AML-193 (cell line): ENCODE data around the gene SNRPD2.
"Not testable (repeated sequence)": the region's sequence is repeated elsewhere in the genome, so short reads cannot be mapped to it uniquely, and the experiment has no call there.

Experiments used
- DNase-seq, 2 experiments: peaks; one replicate each; lab custom pipeline; 2025; lab: John Stamatoyannopoulos, UW

Gene SNRPD2

DNA sequence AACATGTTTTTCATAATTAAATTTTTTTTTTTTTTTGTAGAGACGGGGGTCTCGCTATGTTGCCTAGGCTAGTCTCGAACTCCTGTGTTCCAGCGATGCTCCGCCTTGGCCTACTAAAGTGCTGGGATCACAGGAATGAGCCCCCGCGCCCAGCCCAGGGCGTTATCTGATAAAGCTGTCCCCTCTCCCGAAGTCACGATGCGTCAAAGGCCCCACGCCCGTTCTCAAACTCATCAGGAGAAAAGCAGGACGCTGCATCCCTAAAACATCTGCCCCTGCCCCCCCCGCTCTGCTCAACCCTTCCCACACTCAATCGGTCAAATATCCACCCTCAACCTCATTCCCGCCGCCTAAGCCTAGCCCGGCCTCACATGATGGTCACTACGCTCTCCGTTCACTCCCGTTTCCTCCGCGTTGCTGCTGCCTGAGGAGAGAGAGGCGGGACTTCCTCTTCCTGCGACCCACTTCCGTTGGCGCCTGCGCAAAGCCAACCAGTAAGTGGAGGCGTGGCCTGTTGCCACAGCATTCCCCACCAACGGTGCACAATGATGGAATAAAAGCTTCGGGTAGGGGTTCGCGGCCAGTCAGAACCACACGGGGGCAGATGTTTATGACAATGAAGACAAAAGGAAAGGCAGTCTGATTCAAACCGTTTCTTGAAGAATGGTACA, at the start of gene SNRPD2:
SNRPD2 (minus strand) TSS at position 438 of the 671 bp plus-strand sequence; CDS start at position 373, 65 bp downstream.
- peak; percentile 88 to 90 for DNase-seq

DNA sequence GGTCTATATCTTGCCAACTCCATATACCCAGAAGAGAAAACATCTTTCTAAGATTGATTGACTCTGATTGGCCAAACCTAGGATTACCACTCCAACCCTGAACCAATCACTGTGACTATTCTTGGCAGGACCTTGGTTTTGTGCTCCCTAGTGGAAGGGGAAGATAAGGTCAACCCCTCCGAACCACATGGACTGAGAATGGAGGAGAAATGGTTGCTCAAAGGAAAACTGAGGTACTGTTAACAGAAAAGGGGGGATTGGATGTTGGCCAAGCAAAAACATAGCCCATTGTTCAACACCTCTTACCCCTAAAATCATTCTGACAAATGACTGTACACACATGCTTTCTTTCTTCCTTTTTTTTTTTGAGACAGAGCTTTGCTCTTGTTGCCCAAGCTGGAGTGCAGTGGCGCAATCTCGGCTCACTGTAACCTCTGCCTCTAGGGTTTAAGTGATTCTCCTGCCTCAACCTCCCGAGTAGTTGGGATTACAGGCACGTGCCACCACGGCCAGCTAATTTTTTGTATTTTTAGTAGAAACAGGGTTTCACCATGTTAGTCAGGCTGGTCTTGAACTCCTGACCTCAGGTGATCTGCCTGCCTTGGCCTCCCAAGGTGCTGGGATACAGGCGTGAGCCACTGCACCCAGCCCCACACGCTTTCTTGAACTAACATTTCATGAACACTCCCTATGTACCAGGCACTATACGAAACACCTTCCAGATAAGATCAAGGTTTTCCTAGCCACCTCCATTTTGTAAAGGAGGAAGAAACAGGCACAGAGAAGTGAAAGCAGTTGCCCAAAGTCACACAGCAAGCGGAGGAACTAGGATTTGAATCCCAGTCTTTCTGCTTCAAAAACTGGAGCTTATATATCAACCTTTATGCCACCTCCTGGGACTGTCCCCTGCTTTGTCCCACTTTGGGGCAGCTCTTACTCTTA, 48.0 kb upstream of the SNRPD2 start:
- DNase-seq = peak; percentile 63 to 66

DNA sequence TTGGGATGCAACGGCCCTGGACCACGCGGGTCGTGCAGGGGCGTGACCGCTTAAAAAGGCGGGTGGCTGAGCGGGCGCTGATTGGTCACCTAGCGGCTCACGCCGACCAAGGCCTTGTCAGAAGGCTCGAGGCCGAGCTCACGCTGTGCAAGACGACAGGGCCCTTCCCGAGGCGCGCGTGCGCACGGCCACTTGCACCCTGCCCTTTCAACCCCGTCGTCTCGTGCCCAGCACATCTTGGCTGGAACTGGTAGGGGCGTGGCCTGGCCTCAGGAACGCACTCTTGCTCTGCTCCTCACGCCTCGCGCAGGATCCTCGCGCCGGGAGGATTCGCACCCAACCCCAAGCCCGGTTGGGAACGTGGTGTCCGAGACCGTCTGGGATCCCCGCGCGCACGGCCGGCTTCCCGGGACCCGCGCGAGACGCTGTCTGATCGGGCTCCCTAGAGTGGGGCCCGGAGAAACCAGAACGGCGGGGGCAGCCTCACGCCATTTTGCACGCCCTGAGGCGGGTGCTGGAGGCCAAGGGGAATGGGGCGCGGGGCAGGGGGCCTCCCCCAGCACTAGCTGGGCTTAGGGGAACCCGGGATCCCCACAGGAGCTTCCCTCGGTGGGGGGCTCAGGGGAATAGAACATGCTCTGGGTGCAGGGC, 41.5 kb upstream of the SNRPD2 start, which contains the start of gene MEIOSIN:
MEIOSIN (plus strand) TSS at position 280 of the 651 bp plus-strand sequence. CDS start 1,938 bp downstream, outside the sequence.
- no peak for DNase-seq

DNA sequence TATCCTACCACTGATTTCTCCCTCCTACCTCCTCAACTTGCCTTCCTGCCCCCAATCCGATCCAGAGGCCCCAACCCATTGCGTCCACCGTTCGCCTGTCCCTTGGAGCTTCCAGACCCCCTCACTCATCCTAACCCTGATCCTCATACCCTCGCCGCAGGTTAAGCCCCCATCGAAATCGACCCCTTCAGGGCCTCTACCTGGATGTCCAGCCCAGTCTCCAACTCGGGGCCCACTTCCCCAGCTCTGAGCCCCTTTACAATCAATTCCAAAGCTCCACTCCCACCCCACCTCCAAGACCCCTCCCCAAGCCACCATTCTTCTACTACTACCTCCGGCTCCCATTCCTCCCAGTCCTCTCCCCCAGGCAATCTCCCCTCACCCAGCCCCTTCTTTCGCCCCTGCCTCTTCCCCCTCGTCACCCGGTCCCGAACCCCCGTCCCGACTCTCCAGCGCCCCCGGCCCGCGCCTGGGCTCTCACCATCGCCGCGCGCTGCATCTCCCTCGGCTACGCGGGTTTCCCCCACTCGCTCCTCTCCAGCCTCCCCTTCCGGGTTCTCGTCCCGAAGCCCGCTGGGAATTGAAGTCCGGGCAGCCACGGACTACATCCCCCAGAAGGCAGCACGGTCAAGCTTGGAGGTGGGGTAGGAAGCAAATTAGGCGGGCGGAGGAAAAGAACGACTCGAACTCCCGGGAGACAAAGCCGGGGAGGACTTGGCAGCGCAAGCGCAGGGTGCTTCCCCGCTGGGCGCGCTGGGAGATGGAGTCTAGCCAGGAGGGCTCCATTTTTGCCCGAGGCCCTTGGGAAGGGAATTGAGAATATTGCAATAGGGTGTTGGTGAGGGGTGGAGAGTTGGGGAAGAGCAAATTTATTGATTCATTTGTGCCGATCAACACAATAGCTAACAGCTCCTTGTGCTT, 38.9 kb upstream of the SNRPD2 start, which contains the start of gene FBXO46:
FBXO46 (minus strand) TSS at position 529 of the 921 bp plus-strand sequence. CDS start 17,401 bp downstream, outside the sequence.
- DNase-seq = peak; percentile 97 to 98

DNA sequence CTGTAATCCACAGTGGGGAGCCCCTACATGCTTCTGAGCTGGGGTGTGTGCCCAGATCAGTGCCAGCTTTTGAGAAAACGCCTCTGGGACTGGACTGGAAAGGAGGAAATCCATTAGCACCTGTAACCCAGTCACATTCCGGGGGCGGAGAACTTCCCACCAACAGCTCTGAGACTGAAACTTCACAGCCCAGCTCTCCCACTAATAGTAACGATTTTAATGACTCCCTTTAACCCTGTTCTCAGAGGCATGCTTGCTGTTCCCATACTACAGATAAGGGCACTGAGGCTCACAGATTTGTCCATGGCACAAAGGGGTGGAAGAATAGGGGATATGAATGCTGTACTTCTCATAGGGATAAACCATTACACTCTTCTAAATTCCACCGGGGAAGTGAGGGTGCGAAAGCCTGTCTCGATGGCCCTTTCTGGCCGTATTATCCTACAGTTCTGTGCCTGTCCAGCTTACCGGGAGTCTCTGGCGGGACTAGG, 38.1 kb upstream of the SNRPD2 start:
- DNase-seq = no peak

DNA sequence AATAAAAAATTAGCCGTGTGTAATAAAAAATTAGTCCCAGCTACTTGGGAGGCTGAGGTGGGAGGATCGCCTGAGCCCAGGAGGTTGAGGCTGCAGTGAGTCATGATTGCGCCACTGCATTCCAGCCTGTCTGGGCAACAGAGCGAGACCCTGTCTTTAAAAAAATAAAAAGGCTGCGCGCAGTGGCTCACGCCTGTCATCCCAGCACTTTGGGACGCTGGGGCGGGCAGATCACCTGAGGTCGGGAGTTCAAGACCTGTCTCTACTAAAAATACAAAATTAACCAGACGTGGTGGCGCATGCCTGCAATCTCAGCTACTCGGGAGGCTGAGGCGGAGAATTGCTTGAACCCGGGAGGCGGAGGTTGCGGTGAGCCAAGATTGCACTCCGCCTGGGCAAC, 36.9 kb upstream of the SNRPD2 start:
- DNase-seq = not testable (repeated sequence)

DNA sequence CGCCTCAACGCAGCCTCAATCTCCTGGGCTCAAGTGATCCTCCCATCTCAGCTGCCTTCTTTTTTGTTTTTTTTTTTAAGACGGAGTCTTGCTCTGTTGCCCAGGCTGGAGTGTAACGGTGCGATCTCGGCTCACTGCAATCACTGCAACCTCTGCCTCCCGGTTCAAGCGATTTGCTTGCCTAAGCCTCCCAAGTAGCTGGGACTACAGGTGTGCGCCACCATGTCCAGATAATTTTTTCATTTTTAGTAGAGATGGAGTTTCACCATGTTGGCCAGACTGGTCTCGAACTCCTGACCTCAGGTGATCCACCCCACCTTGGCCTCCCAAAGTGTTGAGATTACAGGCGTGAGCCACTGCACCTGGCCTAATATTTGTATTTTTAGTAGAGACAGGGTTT, 28.3 kb upstream of the SNRPD2 start:
- not testable (repeated sequence) for DNase-seq

DNA sequence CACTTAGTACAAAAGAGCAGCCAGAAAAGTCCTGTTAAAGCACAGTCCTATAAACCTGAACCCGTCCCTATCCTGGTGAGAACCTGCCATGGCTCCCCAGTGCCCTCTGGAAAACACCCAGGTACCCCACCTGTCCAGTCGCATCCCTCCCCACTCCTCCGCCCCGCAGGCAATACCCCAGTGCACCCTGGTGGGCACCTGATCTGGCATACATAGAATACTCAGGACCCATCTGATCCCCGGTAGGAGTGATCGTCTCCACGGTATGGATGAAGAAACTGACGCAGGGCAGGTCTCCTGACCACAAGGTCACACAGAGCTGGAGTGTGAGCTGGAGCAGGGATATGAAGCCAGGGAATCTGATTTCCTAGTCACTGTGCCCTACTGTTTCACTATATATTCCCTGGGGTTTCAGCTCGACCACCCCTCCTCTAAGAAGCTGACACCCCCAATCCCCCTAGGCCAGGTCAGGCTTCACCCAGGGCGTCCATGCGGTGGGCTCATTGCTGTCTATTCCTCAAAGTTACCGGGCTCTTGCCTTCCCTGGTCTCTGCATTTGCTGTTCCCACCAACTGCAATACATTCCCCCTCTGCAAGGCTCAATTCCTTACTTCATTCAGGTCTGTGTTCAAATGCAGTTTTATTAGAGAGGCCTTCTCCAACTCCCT, 26.4 kb upstream of the SNRPD2 start:
- DNase-seq = no peak

DNA sequence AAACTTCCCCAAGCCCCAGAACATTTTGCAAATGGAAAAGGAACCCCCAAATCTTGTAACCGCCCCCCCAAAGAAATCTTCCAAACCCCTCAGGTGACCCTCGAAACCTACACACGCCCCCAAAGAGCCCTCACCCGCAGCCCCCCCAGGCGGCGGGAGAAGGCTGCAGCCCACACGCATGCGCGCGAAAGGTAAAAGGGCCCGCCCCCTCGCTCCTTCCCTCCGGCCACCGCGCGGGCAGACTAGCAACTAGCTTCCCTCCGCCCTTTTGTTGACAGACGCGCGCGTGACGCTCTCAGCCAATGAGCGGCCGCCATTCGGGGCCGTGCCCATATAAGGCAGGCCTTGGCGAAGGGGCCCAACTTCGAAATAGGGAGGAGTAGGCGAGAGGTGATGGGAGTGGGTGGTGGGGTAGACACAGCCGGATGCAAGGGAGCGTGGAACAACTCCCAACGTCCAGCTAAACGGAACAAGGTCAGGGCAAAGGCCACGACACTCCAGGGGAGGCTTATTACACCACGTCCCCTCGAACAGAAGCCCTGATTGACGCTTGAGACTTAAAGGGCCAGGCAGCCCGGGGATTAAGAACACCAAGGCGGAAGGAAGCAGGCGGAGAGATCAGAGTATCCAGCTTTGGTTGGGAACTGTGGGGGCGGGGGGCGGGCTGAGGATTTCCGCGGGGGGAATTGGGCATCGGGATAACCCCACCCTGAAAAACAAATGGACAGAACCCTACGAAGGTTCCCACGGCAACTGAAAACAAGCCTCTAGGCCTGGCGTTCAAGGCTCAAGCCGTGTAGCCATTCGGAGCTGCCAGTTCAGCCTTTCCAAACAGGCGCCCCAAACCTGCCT, 25.6 kb upstream of the SNRPD2 start:
- peak; percentile 98 to 99 for DNase-seq

DNA sequence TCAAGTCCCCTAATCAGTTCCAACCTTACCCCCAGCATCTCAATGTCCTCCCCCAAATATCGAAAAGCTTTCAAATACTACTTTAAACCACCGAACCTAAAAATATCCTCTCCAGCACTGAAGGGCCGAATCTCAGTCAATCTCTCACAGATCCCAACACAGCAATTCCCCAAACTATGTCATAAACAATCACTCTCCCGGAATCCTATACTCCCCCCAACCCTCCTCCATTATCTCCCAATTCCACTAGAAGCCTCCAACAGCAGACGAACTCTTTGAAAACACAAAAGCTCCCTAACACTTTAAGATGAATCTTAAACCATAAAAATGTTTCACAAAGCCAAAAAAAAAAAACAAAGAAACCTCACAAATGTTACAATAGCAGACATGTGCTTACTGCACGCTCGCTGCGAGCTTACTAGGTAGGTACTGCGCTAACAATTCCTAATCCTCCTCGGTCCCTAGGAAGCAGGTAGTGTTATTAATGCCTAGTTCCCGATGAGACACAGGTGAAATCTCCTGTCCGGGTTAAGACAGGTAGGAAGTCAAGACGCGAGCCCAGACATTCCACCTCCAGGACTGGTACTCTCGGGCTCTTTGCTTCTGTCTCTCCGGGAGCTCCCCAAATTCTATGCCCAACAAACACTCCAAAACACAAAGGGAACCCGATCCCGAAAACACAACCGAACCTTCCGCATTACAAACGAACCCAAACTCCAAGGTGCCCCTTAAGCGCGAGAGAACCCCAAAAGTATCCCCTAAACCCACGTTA, 24.8 kb upstream of the SNRPD2 start:
- DNase-seq = peak in 1 of 2 experiments; percentile 36

DNA sequence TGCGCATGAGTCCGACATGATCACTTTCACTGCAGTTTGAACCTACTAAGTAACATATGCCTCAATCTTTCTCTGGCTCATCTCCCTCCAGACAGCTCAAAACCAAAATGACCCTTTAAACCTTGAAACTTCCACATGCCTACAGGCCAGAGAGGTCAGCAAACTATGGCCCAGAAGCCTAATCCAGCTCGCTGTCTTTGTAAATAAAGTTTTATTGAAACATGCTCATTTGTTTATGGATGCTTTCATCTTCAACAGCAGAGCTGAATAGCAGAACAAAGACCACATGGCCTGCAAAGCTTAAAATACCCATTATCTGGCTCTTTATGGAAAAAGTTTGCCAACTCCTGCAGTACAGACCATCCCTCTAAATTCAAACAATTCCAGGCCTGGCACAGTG, 23.4 kb upstream of the SNRPD2 start:
- no peak for DNase-seq

DNA sequence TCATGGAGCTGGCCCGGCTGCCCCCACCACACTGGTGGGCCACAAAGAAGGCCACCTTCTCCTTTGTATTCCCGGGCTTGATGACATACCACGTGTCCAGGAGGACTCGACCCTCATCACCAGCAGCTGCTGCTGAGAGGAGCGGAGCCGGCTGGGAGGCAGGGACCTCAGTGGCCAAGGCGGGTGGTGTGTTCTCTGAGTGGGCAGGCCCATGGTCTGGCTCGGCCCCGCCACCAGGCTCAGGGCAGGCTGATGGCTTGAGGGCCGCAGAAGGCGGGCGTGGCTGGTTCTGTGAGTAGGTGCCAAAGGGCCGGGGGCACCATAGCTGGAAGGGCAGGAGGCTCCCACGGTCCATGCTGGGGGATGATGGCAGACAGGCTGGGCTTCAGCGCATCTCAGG, 21.4 kb upstream of the SNRPD2 start:
- no peak for DNase-seq

DNA sequence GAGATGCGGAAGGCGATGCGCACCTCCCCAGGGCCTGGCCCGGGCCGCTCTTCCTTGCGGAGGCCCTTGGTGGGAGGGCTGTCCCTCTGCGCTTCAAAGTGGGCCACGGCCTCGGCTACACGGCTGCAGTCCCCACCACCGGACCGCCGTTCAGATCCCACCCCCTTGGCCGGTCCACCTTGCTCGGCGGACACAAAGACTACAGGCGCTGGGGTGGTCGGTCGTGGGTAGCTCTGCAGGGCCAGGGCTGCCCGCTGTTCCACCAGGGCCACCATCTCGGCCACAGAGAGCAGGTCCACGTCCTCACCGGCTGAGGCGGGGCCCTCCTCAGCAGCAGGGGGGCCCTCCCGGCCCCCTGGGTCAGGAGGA, 20.9 kb upstream of the SNRPD2 start:
- no peak for DNase-seq

DNA sequence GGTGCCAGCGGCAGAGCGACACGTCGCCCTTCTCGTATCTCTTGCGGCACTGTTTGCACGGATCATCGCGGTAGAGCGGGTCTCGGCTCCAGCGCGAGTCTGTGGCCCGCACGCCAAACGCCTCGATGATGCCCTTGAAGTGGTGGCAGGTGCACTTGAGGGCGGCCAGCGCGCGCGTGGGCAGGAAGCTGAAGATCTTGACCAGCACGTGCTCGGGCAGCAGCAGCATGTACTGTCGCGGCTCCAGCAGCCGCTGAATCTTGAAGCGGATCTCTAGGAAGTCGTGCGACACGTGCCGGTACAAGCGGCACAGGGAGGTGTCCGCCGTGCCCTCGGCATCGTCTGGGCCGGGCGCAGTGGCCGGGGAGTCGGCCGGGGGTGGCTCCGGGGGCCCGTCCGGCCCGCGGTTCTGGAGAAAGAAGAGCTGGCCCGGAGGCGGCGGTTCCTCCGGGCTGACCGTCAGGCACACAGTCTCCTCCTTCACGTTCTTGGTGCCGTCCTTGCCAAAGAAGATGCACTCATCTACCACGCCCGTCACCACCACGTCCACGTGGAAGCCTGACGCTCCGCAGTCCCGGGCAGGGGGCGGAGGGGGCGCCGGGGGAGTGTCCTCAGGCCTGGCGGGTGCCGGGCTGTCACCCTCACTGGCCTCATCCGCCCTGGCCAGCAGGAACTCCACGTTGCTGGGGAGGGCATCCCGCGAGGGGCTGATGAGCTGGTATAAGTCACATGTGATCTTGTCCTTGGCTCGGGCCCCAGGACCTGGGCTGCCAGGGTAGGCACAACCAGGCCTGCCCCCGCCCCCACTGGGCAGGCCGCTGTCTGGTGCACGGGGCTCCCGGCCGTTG, 20.3 kb upstream of the SNRPD2 start:
- no peak for DNase-seq

DNA sequence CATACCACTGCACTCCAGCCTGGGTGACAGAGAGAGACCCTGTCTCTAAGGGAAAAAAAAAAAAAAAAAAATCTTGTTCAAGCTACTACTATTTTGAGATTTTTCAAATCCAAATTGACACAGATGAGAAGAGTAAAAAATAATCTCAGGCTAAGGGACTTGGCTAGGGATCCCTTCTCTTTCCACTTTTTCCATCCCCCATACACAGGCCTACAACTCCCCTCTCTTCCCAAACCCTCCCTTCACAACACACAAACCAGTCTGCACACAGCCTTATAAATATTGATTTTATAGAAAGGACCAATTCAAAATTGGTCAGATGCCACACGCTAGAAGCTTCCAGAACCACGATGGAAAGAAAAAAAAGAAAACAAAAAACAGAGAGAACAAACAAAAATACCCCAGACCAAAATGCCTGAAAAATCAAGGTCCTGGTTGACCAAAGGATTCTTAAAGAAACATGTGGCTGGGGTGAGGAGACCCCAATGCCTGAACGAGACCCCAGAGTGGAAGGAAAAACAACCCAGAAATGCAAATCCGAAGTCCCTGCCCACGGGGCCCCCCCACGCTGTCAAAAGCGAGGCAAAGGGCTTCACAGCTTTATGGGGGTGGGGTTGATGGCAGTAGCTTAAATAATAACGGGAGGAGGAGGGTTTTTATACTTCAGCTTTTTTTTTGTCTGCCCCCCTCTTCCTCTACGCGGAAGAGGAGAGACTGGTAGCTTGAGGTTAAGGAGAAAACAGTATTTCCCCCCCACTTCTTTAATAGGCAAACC, 18.8 kb upstream of the SNRPD2 start:
- no peak for DNase-seq

DNA sequence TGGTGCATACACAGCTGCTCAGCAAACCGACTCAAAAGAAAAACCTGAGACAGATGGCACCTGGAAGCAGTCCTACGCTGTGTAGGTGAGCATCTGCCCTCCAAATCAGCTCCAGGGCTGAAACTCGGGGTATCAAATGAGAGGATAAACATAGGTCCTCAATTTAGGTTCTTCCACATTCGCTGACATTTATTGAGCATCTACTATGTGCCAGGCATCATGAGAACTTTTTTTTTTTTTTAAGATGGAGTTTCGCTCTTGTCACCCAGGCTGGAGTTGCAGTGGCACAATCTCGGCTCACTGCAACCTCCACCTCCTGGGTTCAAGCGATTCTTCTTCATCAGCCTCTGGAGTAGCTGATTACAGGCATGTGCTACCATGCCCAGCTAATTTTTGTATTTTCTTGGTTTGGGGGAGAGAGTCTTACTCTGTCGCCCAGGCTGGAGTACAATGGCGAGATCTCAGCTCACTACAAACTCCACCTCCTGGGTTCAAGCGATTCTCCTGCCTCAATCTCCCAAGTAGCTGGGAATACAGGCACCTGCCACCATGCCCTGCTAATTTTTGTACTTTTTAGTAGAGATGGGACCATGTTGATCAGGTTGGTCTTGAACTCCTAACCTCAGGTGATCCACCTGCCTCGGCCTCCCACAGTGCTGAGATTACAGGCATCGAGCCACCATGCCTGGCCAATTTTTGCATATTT, 14.1 kb upstream of the SNRPD2 start:
- DNase-seq = no peak
